NCI-H1417 treated with DMSO at 0.1 percent for 48 hours (cell line): ENCODE data around the gene LATS1.
"Not testable (repeated sequence)": the region's sequence is repeated elsewhere in the genome, so short reads cannot be mapped to it uniquely, and the experiment has no call there.

Experiments
- DNase-seq: peaks from one replicate; lab custom pipeline; 2025; lab: John Stamatoyannopoulos, UW

LATS1 gene

GRCh38 chr6:149728499-149729234 lies 10.8 kb upstream of the LATS1 start:
- no peak for DNase-seq

DNA sequence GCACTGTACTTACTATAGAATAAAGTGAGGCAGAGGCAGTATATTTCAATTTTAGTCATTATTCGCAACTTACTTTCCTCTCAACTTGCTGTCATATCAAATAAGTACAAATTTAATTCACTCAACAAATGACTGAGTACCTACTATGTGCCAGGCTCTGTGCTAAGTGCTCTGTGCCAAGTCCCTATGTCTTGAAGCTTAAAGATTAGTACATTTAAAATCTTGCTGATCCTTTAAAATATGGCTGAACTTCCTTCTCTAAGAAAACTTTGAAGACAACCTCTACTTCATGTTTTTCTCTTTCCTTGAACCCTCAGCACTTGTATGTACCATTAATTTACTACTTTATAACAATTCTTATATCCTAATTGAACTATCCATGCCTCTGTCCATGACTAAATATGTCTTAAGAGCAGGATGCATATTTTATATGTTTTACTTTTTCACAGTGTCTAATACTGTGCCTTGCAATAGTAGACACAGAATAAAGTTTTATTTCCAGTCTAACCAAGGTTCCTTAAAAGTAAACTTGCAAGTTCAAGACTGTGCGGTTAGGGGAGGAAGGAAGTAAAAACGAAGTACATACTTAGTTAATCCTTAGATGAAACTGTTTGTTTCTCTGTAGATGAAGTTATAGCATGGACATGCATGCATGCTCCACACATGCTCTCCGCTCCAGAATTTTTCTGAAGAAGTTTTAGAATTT lies 10.0 kb upstream of the LATS1 start:
- DNase-seq = no peak

GRCh38 chr6:149725785-149726184 lies 7.9 kb upstream of the LATS1 start:
- DNase-seq = no peak

GRCh38 chr6:149723771-149724417 lies 6.0 kb upstream of the LATS1 start:
- peak; percentile 8 for DNase-seq

GRCh38 chr6:149723262-149723661 lies 5.4 kb upstream of the LATS1 start:
- no peak for DNase-seq

- no peak for DNase-seq
Observed at GRCh38 chr6:149719531-149719930, 1.6 kb upstream of the LATS1 start.

- no peak for DNase-seq
Observed at GRCh38 chr6:149717255-149717587, 680 bp downstream of the LATS1 start.

DNA sequence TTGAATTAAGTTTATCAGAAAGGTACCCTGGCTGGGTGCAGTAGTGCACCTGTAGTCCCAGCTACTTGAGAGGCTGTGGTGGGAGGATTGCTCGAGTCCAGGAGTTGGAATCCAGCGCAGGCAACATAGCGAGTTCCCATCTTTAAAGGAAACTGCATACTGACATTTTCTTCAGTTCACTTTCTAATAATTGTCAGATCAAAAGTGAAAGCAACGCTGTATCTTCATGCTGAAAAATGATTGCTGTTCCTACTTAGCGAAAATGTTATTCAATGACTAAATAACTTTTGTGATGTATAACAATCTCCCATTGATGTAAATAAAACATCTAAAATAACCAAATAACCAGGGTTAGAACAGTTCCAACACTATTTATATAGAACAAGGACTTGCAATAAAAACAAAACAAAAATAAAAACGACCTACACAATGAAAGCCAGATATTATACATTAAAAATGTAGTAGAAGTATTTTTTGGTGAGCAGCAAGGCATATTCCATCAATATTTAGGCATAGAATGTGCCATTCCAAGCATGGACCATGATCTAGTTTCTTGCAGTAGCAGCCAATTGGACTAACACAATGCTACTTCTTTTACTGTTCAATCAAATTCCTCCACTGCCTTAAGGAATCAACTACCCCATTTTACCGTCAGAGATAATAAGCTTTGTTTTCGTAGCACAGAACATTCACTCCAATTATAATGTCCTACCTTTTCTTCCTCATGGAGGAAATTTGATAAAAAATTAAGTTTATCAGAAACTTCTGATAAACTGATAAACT lies 1.5 kb downstream of the LATS1 start:
- DNase-seq = no peak

GRCh38 chr6:149714442-149714841 lies 3.5 kb downstream of the LATS1 start:
- no peak for DNase-seq

GRCh38 chr6:149711711-149712110 lies 6.2 kb downstream of the LATS1 start:
- no peak for DNase-seq

DNA sequence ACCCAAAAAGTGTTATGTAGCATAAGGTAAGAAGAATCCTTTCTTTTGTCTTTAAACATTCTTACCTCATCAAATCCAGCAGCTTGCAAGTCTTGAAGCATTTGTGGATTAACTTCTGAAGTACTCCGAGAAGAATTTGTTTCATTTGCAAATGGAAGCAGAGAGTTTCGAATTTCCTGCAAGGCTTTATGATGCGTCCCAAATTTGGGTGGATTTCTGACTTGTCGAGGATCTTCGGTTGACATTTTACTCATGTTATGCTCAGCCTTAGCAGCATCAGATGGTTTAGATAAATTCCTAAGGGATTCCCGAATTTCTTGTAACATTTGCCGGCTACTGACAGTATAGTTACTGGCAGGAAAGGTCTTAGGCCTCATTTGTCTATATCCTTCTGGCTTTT lies 16.2 kb downstream of the LATS1 start:
- no peak for DNase-seq

DNA sequence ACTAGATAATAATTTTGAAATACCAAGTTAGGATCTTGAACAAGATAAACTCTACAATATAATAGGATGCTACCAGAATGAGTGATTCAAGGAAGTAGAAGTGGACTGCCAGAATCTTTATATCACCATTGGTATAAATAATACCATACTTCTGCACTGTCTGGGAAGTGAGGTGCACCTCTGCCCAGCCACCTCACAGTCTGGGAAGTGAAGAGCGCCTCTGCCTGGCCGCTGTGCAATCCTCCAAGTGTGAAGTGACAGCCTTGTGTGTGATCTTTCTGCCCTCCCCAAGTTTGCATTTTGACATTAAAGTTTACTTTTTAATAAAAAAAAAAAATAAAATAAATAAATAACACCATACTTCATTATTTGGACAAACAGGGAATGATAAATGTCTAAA lies 18.8 kb downstream of the LATS1 start:
- no peak for DNase-seq

- DNase-seq = no peak
Observed at GRCh38 chr6:149698175-149698574, 19.7 kb downstream of the LATS1 start.

- no peak for DNase-seq
Observed at GRCh38 chr6:149696901-149697300, 21.0 kb downstream of the LATS1 start.

DNA sequence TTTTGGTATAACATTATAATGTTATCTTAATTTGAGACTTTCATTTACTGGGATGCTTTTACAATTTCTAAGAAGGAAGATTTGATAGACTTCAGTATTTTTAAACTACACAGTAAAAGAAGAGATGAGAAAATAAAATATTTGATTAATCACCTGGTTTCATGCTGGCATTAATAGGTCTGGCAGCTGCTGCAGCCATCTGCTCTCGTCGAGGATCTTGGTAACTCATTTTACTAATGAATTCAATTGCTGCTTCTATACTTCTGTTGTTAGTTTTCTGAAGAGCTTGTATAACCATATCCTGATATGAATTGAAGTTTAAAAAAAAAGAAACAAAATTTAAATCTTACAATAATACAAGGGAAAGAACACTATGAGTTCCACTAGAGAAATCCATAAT lies 23.0 kb downstream of the LATS1 start:
- DNase-seq = no peak

- no peak for DNase-seq
Observed at GRCh38 chr6:149691201-149691600, 26.7 kb downstream of the LATS1 start.

- DNase-seq = no peak
Observed at GRCh38 chr6:149686230-149686629, 31.7 kb downstream of the LATS1 start.

- DNase-seq = no peak
Observed at GRCh38 chr6:149683256-149683859, 34.5 kb downstream of the LATS1 start.

GRCh38 chr6:149681845-149682244 lies 36.1 kb downstream of the LATS1 start:
- not testable (repeated sequence) for DNase-seq

DNA sequence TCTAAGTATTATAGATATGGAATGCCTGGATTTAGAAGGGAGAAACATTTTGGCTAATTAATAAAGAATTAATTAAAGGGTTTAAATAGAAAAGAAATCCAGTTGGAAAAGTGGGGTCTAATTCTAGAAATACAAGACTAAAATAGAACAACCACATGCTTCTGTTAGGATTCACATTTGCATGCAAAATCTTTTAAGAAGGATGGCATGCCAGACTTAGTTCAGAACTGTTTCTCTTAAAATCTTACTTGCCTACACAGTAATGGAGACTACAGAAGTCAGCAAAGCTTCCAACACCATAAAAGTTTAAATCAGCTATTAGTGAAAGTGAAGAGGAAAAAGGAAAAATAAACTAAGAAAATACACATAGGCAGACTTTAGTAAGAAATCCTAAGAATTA lies 36.7 kb downstream of the LATS1 start:
- no peak for DNase-seq

- no peak for DNase-seq
Observed at GRCh38 chr6:149680503-149680902, 37.4 kb downstream of the LATS1 start.

DNA sequence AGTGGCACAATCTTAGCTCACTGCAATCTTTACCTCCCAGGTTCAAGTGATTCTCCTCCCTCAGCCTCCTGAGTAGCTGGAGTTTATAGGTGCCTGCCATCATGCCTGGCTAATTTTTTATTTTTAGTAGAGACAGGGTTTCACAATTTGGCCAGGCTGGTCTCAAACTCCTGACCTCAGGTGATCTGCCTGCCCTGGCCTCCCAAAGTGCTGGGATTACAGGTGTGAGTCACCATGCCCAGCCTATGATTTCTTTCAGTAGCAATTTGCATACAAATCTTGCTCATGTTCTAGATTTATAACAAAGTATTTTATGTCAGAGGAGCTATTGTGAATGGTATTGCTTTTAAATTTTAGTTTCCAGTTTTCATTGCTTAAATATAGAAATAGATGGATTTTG lies 45.6 kb downstream of the LATS1 start:
- DNase-seq = not testable (repeated sequence)
